Right lobe of liver (tissue), 6 donors: ENCODE measurements around the gene LTA. TPM values are rescaled to one million over a fixed set of nuclear protein-coding genes. Genes with fewer than 3 reads are reported as not detected.

Experiments used
- ATAC-seq, 4 donors: fragments of 200-7000 bp; cut with Tn5 transposase; one replicate each; pipeline ENCODE4 v1.9.1; 2020; ENCODE audit warnings: mild to moderate bottlenecking in 4 of 4, moderate library complexity in 4 of 4
- DNase-seq, 3 donors: peaks; one replicate each; pipeline ENCODE4 v3.0.0-alpha.2; 2020
- H3K27ac ChIP-seq, 3 donors: fragments of 200-600 bp; one replicate each; pipeline ENCODE4 v1.8.0; 2022
- H3K27me3 ChIP-seq, 2 donors: fragments of 200-600 bp; one replicate each; pipeline ENCODE4 v1.8.0; 2022
- H3K36me3 ChIP-seq, 4 donors: fragments of 200-600 bp; sonication (generic) in 1 of 4; one replicate each; pipeline versions ENCODE4 v1.5.1 to v1.8.0; 2017 to 2022; ENCODE audit warnings: control low read depth in 1 of 4
- H3K4me1 ChIP-seq, 4 donors: fragments of 200-600 bp; sonication (generic) in 1 of 4; one replicate each; pipeline versions ENCODE4 v1.5.1 to v1.8.0; 2017 to 2022; ENCODE audit warnings: control low read depth in 1 of 4
- H3K4me3 ChIP-seq, 3 donors: fragments of 200-600 bp; one replicate each; pipeline ENCODE4 v1.8.0; 2022
- H3K9me3 ChIP-seq, 4 donors: fragments of 200-600 bp; sonication (generic) in 1 of 4; one replicate each; pipeline versions ENCODE4 v1.5.1 to v1.8.0; 2017 to 2022; ENCODE audit warnings: control low read depth in 1 of 4
- POLR2A ChIP-seq: fragments of 450-650 bp; IDR thresholded peaks from one replicate; pipeline ENCODE4 v1.6.1; 2017; ENCODE audit warnings: antibody characterized with exemption, mild to moderate bottlenecking
- WGBS: methylation state at CpG from one replicate; pipeline ENCODE4 v1.1.6; 2018; ENCODE audit warnings: low coverage, low lambda C conversion rate; ENCODE audit not compliant: insufficient coverage; ENCODE audit errors: missing lambda C conversion rate; 5-methylcytosine and 5-hydroxymethylcytosine counted together
- intact Hi-C, 2 donors: fragments of 100-400 bp; cut with DNase I; formaldehyde crosslinking; loops; one replicate each; pipeline versions ENCODE4 v1.11.2 to v1.14.1; 2022
- total RNA-seq, 6 experiments: library from RNA; depleted of rRNA in 2 of 6; stranded (reverse); fragments of >200 nt in 2 of 6; fragmentation: NEBNext Ultra II Directional in 3 of 6; extraction: Animal tissue kit (Norgen Biotek cat#: 25700) in 3 of 6; gene quantifications; one replicate each; pipeline versions ENCODE4 v1.1.0 to v1.2.4, GENCODE V29; 2016 to 2023
- TF ChIP-seq, protein P1 (sequence below), 4 donors: fragments of 200-600 bp in 3 of 4; fragments of 450-650 bp in 1 of 4; IDR thresholded peaks; one replicate each; pipeline versions ENCODE4 v1.5.1 to v1.8.0; 2016 to 2022; ENCODE audit warnings: antibody characterized with exemption in 4 of 4, mild to moderate bottlenecking in 2 of 4
- donor health status: DM: no; HTN: yes; CAD: no.
- donor health status: DM: no; HTN: no; CAD: no.
- donor health status: DM: no; HTN: no; CAD: no.
- donor health status: DM: no; HTN: yes; CAD: no.
- donor health status: DM: no; HTN: yes; CAD: no.

The LTA gene
- total RNA-seq, 6 experiments from 2014 or later = 0.20 TPM; not detected in 5

DNA sequence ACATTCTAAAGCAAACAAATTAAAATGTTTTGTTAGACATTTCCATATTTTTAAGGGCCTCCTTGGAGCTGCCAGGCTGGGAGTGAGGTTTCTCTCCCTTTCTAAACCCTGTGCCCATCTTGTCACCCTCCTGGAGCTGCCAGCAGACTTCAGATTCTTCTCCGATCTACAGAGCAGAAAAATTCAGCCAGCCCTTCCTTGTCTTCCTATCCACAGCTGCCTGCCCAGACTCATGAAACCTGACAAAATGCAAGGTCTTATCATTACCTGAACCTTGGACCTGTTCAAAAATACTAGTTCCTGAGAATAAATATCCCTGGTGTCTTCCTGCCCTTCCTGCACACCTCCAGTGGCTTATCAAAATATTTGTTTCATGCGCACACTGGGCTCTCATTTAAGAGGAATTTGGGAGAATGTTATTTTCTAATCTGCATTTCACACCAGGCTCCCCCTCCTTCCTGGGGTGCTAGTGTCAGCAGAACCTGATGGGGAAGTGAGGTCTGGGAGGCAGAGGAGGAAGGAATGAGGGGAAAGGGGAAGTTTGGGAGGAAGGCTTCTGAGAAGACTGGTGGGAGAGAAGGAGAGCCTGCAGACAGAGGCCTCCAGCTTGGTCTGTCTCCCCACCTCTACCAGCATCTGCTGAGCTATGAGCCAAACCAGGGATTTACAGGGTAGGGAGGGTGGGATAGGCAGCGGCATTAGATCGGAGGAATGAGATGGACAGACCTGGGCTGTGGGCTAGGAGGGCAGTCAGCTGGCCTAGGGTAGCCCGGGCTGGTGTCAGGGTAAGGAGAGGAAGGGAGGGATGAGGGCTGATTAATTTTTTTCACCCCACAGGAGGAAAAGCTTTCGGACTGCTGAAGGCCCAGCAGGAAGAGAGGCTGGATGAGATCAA, 42.8 kb downstream of the LTA start, which contains the start of gene AIF1:
Gene AIF1 (plus strand): TSS at position 551 of the 895 bp plus-strand sequence. CDS start 96 bp downstream, at position 647.
- peaks cover 0 to 14% (median 6%) of the 10 kb centered on the region in 4 donors for H3K4me1 ChIP-seq
- DNase-seq (no peak), ATAC-seq (peak; percentile 43 to 63 (median 54))
- H3K9me3 ChIP-seq = no peaks in the 10 kb centered on the region
- H3K27me3 ChIP-seq = no peaks in the 10 kb centered on the region
- H3K27ac ChIP-seq = peak within 1 kb of the TSS; percentile 41 to 55 (median 51)
- 33% methylated on average over 6 of the region's 6 CpGs for WGBS
- no peaks in the 10 kb centered on the region for H3K36me3 ChIP-seq
- TF ChIP-seq, protein P1, sequence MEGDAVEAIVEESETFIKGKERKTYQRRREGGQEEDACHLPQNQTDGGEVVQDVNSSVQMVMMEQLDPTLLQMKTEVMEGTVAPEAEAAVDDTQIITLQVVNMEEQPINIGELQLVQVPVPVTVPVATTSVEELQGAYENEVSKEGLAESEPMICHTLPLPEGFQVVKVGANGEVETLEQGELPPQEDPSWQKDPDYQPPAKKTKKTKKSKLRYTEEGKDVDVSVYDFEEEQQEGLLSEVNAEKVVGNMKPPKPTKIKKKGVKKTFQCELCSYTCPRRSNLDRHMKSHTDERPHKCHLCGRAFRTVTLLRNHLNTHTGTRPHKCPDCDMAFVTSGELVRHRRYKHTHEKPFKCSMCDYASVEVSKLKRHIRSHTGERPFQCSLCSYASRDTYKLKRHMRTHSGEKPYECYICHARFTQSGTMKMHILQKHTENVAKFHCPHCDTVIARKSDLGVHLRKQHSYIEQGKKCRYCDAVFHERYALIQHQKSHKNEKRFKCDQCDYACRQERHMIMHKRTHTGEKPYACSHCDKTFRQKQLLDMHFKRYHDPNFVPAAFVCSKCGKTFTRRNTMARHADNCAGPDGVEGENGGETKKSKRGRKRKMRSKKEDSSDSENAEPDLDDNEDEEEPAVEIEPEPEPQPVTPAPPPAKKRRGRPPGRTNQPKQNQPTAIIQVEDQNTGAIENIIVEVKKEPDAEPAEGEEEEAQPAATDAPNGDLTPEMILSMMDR (IDR thresholded peaks at IDR 0.05) = no peak
- TF ChIP-seq POLR2A = no peak
- peak within 1 kb of the TSS in 2 of 3 donors; percentile 3 to 24 for H3K4me3 ChIP-seq
- intact Hi-C loops = no loop called here

DNA sequence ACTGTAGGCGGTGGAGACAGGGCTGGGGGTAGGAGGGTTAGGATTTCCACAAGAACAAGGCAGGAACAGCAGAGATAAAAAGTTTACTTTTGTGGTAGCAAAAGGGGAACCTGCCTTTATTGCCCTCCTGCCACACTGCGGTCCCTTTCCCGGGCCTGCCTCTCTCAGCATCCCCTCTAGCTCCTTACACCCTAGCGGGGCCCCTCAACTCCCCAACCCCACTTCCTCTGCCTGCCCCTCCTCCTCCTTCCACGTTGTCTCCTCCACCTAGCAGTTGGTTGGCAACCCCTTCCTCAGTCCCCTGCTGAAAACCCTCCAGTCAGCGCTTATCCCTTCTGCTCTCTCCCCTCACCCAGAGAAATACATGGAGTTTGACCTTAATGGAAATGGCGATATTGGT, 43.7 kb downstream of the LTA start:
- H3K4me1 ChIP-seq = peaks cover 0 to 14% (median 6%) of the 10 kb centered on the region in 4 donors
- H3K27ac ChIP-seq = peak overlapping the region in 1 of 3 donors; percentile 51
- intact Hi-C loops = no loop called here
- H3K36me3 ChIP-seq = no peaks in the 10 kb centered on the region
- WGBS = 47% methylated on average over 4 of the region's 7 CpGs
- peak overlapping the region in 2 of 3 donors; percentile 3 to 24 for H3K4me3 ChIP-seq
- no peaks in the 10 kb centered on the region for H3K27me3 ChIP-seq
- no peaks in the 10 kb centered on the region for H3K9me3 ChIP-seq
- no peak for TF ChIP-seq POLR2A
- TF ChIP-seq, protein P1 (IDR thresholded peaks at IDR 0.05) = no peak
- no peak for ATAC-seq
- DNase-seq = no peak

DNA sequence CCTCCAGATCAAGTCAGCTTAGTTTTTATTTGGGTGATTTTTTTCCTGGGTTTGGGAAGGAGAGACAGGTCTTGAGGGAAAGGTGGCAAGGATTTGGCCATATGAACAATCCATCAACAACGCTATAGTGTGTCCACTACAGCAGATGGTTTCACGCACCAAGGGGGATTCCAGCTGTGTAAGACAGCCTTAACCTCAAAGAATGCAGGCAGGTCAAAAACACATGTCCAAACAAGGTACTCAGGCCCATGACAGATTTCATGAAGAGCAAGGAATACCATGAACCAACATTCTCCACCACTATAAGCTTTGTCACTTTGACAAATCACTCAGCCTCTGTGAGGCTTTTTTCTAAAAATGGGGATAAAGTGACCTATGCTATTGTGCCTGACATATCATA, 44.9 kb downstream of the LTA start:
- DNase-seq = no peak
- H3K36me3 ChIP-seq = no peaks in the 10 kb centered on the region
- ATAC-seq = no peak
- H3K27ac ChIP-seq = no peak overlapping the region
- no peaks in the 10 kb centered on the region for H3K9me3 ChIP-seq
- no peaks in the 10 kb centered on the region for H3K27me3 ChIP-seq
- WGBS = 61% methylated on average over 2 of the region's 2 CpGs
- TF ChIP-seq, protein P1 (IDR thresholded peaks at IDR 0.05) = no peak
- TF ChIP-seq POLR2A = no peak
- H3K4me1 ChIP-seq = peaks cover 0 to 20% (median 8%) of the 10 kb centered on the region in 4 donors
- intact Hi-C loops = no loop called here
- H3K4me3 ChIP-seq = no peak overlapping the region

DNA sequence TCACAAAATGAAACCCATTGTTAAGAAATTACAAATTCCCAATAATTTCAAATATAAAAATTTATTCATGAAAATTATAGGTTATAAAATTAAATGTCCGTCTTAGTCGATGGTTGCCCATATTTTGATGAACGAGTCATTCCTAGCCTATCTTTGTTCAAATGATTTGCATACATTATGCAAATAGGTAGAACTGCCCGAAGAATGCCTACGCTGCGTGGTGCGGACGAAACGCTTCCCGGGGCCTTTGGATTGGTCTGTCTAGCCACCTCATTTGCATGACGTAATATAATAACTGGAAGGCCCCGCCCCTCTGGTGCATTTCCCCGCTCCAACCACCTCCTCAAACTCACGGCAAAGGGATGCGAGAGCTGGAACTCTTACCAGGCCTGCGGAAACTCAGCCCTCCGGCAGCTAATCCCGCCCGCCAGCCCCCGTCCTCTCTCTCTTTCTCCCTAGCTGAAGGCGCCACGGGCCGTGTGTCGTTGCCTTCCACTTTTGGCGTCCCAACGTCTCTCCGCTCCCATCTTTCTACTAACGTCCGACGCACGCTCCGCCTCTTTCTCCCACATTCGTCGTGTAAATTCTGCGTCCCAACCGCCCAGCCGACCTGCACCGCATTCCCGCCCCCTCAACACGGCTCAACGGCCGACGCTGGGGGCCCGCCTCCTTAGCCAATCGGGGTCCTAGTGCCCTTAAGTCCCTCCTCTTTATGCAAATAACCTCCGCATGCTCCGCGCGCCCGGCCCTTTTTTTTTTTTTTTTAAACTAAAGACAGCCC, 47.9 kb downstream of the LTA start:
- peak; percentile 86 for TF ChIP-seq POLR2A
- TF ChIP-seq, protein P1 (IDR thresholded peaks at IDR 0.05) = no peak
- Histone ChIP-seq H3K27me3 (no peaks in the 10 kb centered on the region), H3K4me1 (peaks cover 0 to 10% (median 4%) of the 10 kb centered on the region in 4 donors), H3K4me3 (peak overlapping the region; percentile 92 to 93 (median 92)), H3K36me3 (peaks cover 4 to 18% (median 14%) of the 10 kb centered on the region in 4 donors), H3K27ac (peak overlapping the region; percentile 55 to 91 (median 89)), H3K9me3 (no peaks in the 10 kb centered on the region)
- ATAC-seq = peak; percentile 89 to 94 (median 92)
- WGBS = under 1% methylated on average over 50 of the region's 50 CpGs
- DNase-seq = peak; percentile 98 to 99 (median 98)
- intact Hi-C loops = no loop called here
